ENCODE results near the gene FKBP3. TPM values are rescaled to one million over a fixed set of nuclear protein-coding genes. Genes with fewer than 3 reads are reported as not detected.

The FKBP3 gene
- total RNA-seq, 4 donors from 2014 or later, result 21.0 to 23.5 (median 21.2) TPM

DNA sequence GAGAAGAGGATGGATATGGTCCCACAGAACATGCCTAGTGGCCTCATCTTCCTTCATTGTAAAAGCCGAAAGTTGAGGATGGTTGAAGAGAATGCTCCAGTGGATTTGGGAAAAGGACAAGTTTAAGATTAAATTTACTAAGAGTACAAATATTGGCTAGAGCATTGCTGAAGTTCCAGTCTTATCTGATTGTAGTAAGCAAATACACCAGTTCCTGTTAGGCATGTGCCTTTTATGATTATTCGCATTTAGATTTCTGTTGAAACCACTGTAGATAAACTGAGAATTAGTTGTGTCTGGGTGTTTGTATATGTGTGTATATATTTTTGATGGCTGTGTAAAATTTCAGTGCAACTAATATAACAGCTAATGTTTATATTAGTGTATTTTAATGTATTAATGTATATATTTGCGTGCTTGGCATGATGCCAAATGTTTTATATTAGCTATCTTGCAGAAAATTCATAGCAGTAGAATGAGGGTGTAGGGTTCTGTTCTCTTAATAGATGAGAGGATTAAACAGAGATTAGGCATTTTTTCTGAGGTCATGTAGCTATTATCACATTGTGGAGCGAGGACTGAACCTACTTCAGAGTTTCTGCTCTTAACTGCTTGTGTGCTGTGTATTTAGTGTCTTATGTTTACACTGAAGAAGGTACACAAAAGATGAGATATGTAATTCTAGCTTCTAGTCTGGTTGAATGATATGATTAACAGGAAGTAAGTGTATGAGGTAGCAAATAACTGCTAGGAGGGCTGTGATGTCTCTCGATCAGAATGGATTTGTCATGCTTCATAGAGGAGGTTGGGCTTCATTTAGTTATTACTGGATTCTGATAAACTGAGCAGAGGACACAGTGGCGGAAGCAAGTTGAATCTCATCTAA is 21.1 kb downstream of the FKBP3 start:
- H3K4me3 ChIP-seq (ENCODE audit: low read depth, poor library complexity, severe bottlenecking), result no peak overlapping the region
- TF ChIP-seq, protein P1, sequence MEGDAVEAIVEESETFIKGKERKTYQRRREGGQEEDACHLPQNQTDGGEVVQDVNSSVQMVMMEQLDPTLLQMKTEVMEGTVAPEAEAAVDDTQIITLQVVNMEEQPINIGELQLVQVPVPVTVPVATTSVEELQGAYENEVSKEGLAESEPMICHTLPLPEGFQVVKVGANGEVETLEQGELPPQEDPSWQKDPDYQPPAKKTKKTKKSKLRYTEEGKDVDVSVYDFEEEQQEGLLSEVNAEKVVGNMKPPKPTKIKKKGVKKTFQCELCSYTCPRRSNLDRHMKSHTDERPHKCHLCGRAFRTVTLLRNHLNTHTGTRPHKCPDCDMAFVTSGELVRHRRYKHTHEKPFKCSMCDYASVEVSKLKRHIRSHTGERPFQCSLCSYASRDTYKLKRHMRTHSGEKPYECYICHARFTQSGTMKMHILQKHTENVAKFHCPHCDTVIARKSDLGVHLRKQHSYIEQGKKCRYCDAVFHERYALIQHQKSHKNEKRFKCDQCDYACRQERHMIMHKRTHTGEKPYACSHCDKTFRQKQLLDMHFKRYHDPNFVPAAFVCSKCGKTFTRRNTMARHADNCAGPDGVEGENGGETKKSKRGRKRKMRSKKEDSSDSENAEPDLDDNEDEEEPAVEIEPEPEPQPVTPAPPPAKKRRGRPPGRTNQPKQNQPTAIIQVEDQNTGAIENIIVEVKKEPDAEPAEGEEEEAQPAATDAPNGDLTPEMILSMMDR (IDR thresholded peaks at IDR 0.05), result no peak
- TF ChIP-seq POLR2A (IDR thresholded peaks at IDR 0.05), result no peak

DNA sequence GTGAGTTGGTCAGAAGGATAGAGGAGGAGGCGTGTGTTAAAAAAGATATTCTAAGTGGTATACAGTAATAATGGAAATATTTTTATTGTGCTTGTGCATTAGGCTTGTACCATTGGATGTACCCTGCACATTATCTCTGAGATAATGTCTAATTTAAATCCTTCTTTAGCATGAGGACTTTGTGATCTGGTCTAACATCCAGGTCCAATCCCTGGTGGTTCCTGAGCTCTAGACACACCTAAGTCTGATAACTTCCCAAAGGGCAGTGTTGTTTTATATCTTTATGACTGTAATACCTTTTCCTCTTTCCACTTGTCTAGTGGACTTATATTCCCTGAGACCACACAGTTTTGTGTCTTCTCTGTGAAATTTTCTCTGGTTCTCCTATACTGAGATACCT is 29.7 kb downstream of the FKBP3 start:
- DNase-seq (ENCODE audit: low spot score in 2 of 2), result no peak
- WGBS, 2 donors, result 98 to 100% methylated on average over 1 of the region's 1 CpG
- intact Hi-C loops (cut with DNase I; ENCODE audit: low total_unique reads), result no loop called here
- TF ChIP-seq POLR2A (IDR thresholded peaks at IDR 0.05), result no peak
- TF ChIP-seq, protein P1 (IDR thresholded peaks at IDR 0.05), result no peak
- H3K4me3 ChIP-seq (ENCODE audit: low read depth, poor library complexity, severe bottlenecking), result no peak overlapping the region

More for the DNA sequence above, 21.1 kb downstream of the FKBP3 start:
- 84 to 85% methylated on average over 6 of the region's 6 CpGs for WGBS, 2 donors
- DNase-seq (ENCODE audit: low spot score in 2 of 2), result no peak
- intact Hi-C loops (cut with DNase I; ENCODE audit: low total_unique reads), result no loop called here

DNA sequence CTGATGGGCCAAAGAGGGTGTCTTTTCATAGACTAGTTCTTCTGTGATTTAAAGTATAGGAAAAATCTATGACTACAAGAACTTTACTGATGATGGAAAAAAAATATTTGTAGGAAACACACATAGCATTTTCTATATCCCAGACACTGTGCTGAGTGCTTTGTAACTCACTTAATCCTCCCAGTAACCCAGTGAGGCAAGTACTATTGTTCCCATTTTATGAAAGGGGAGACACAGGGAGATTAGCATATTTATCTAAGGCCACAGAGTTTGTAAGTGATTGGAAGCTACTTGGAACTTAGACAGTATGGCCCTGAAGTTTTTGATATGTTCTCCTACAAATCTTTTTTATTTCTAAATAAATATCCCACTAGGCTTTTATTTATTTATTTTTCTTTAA is 30.5 kb downstream of the FKBP3 start:
- H3K4me3 ChIP-seq (ENCODE audit: low read depth, poor library complexity, severe bottlenecking), result no peak overlapping the region
- intact Hi-C loops (cut with DNase I; ENCODE audit: low total_unique reads), result no loop called here
- DNase-seq (ENCODE audit: low spot score in 2 of 2), result no peak
- no peak for TF ChIP-seq POLR2A (IDR thresholded peaks at IDR 0.05)
- TF ChIP-seq, protein P1 (IDR thresholded peaks at IDR 0.05), result no peak

DNA sequence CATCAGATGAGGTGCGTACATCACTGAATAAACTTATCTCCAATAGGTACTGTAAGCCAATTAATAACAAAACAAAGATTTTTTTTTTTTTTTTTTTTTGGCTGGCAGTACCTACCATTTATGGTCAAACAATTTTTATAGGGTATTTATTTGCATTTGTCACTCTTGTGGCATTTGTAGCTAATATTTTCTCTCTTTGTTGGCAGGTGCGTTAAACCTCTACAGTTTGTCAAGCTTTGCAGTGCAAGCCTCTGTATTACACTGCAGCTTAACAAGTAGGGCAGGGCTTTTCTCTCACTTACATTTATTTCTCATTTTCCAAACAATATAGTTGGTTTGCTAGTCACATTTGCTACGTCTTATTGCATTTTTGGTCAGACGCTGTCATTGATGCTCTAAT is 38.1 kb downstream of the FKBP3 start:
- intact Hi-C loops (cut with DNase I; ENCODE audit: low total_unique reads), result no loop called here
- WGBS, 2 donors, result 97% methylated on average over 4 of the region's 4 CpGs
- H3K4me3 ChIP-seq (ENCODE audit: low read depth, poor library complexity, severe bottlenecking), result no peak overlapping the region

DNA sequence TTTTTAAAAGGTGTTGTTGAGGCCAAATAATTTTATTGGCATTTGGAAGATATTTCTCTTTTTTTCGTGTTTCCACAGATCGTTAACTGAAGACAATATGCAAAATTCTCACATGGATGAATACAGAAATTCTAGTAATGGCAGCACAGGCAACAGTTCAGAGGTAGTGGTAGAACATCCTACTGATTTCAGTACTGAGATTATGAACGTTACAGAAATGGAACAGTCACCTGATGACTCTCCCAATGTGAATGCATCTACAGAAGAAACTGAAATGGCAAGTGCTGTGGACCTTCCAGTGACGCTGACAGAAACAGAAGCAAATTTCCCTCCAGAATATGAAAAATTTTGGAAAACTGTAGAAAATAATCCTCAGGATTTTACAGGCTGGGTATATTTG is 39.1 kb downstream of the FKBP3 start:
- H3K4me3 ChIP-seq (ENCODE audit: low read depth, poor library complexity, severe bottlenecking), result no peak overlapping the region
- DNase-seq (ENCODE audit: low spot score in 2 of 2), result no peak
- intact Hi-C loops (cut with DNase I; ENCODE audit: low total_unique reads), result no loop called here
- TF ChIP-seq, protein P1 (IDR thresholded peaks at IDR 0.05), result no peak
- no peak for TF ChIP-seq POLR2A (IDR thresholded peaks at IDR 0.05)
- 88 to 90% methylated on average over 4 of the region's 4 CpGs for WGBS, 2 donors

More for the DNA sequence above, 38.1 kb downstream of the FKBP3 start:
- no peak for DNase-seq (ENCODE audit: low spot score in 2 of 2)
- TF ChIP-seq, protein P1 (IDR thresholded peaks at IDR 0.05), result no peak
- no peak for TF ChIP-seq POLR2A (IDR thresholded peaks at IDR 0.05)

Measured in lower leg skin (tissue), 4 donors.